Gastroesophageal sphincter (tissue), 3 donors: ENCODE data around the gene ALDH1L1.

Experiments
- CTCF ChIP-seq, 4 experiments: fragments of 200-600 bp in 2 of 4; fragments of 450-650 bp in 2 of 4; sonication (generic) in 1 of 4; IDR thresholded peaks; one replicate each; pipeline ENCODE4 v1.5.1; 2017 to 2019; ENCODE audit warnings: antibody characterized with exemption in 4 of 4, mild to moderate bottlenecking in 2 of 4, moderate library complexity in 2 of 4
- EP300 ChIP-seq: sonication (generic); formaldehyde crosslinking; IDR thresholded peaks from one replicate; pipeline ENCODE4 v1.6.1; 2017; ENCODE audit warnings: antibody characterized with exemption, mild to moderate bottlenecking
- POLR2A ChIP-seq, 2 donors: fragments of 450-650 bp; IDR thresholded peaks; one replicate each; pipeline ENCODE4 v1.6.1; 2017; ENCODE audit warnings: antibody characterized with exemption in 2 of 2, mild to moderate bottlenecking in 2 of 2, moderate library complexity in 1 of 2
- POLR2AphosphoS5 ChIP-seq: sonication (generic); formaldehyde crosslinking; IDR thresholded peaks from one replicate; pipeline ENCODE4 v1.6.1; 2017; ENCODE audit warnings: antibody characterized with exemption

GRCh38 chr3:126053949-126054569, 126.3 kb downstream of the ALDH1L1 start:
- TF ChIP-seq CTCF (IDR thresholded peaks at IDR 0.05) = no peak
- no peak for TF ChIP-seq EP300
- TF ChIP-seq POLR2A (IDR thresholded peaks at IDR 0.05) = no peak
- no peak for TF ChIP-seq POLR2AphosphoS5
